HUES64 (cell line): ENCODE measurements around the gene PLEKHA8.

ENCODE experiments used
- H3K27ac ChIP-seq: 2 replicates; pipeline ENCODE4 v1.7.0; 2013; ENCODE audit warnings: low read depth, low read length, inconsistent platforms
- H3K27me3 ChIP-seq: 2 replicates; pipeline ENCODE4 v1.6.1; 2013; ENCODE audit warnings: mild to moderate bottlenecking, low read length; ENCODE audit not compliant: insufficient read depth
- H3K36me3 ChIP-seq: 2 replicates; pipeline ENCODE4 v1.6.1; 2013; ENCODE audit warnings: mild to moderate bottlenecking, low read length; ENCODE audit not compliant: insufficient read depth
- H3K4me1 ChIP-seq: 2 replicates; pipeline ENCODE4 v1.6.1; 2013; ENCODE audit warnings: mild to moderate bottlenecking, low read length, moderate library complexity; ENCODE audit not compliant: insufficient read depth
- H3K4me3 ChIP-seq: 2 replicates; pipeline ENCODE4 v1.5.1; 2013; ENCODE audit warnings: mild to moderate bottlenecking, low read length, moderate library complexity
- H3K9ac ChIP-seq: 2 replicates; pipeline ENCODE4 v1.6.1; 2013; ENCODE audit warnings: mild to moderate bottlenecking, low read depth, low read length
- H3K9me3 ChIP-seq: 2 replicates; pipeline ENCODE4 v1.6.1; 2013; ENCODE audit warnings: low read depth, low read length; ENCODE audit not compliant: insufficient read depth
- WGBS: fragments of 150-250, 120-280 bp; methylation state at CpG from one replicate; pipeline ENCODE4 v1.1.7; 2013; ENCODE audit warnings: missing lambda C conversion rate; 5-methylcytosine and 5-hydroxymethylcytosine counted together

The PLEKHA8 gene

DNA sequence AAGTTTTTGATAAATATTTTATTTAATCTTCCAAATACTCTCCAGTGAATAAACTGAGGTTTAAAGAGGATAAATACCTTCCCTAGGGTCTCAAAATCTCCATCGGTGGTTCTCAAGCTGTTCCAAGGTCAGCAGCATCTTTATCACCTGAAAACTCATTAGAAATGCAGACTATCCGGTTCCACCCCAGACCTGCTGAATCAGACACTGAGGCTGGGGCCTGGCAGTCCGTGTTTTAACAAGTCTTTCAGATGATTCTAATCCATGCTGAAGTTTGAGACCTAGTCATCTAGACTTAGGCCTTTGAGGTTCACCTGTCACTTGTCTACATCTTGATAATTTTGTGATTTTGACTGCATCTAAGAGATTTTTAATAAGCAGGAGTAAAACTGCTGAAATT, 37.5 kb downstream of the PLEKHA8 start:
- no peak overlapping the region for H3K9ac ChIP-seq
- H3K9me3 ChIP-seq = no peaks in the 10 kb centered on the region
- no peaks in the 10 kb centered on the region for H3K4me1 ChIP-seq
- H3K36me3 ChIP-seq = peaks cover 67% of the 10 kb centered on the region
- H3K4me3 ChIP-seq = no peak overlapping the region
- H3K27me3 ChIP-seq = no peaks in the 10 kb centered on the region
- WGBS = 89% methylated on average over 3 of the region's 3 CpGs
- H3K27ac ChIP-seq = no peak overlapping the region

DNA sequence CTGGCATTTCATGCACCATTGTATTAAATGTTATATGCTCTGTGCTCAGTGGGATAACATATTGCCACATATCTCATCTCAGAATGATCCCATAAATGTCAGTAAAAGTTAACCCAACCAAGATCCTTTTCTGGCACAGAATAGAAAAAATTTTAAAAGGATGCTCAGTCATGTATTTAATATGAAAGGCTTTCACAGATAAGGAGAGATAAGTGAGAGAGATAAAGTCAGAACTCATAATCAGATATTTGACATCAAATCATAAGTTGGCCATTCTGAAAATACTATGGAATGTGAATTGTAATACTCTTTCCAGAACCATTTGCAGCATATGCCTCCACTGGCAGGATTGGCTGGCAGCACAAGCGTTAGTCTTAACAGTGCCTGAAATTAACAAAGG, 38.5 kb downstream of the PLEKHA8 start:
- no peaks in the 10 kb centered on the region for H3K27me3 ChIP-seq
- no peak overlapping the region for H3K27ac ChIP-seq
- H3K36me3 ChIP-seq = peaks cover 68% of the 10 kb centered on the region
- H3K9me3 ChIP-seq = no peaks in the 10 kb centered on the region
- H3K4me3 ChIP-seq = no peak overlapping the region
- H3K9ac ChIP-seq = no peak overlapping the region
- no peaks in the 10 kb centered on the region for H3K4me1 ChIP-seq
- WGBS = 95% methylated on average over 1 of the region's 1 CpG

DNA sequence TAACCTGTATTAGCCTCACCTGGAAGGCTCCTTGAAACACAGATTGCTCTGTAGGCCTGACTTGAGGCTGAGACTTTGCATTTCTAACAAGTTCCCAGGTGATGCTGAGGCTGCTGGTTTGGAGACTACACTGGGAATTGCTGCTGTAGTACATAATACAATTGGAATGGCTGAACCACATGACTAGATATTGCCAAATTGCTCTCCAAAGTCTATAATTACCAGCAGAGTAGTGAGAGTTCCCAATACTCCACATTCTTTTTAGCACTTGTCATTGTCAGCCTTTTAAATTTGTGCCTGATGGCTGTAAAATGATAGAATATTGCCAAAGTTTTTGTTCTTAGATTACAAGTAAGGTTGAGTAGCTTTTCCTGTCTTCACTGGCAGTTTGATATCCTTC, 39.9 kb downstream of the PLEKHA8 start:
- peaks cover 62% of the 10 kb centered on the region for H3K36me3 ChIP-seq
- no peaks in the 10 kb centered on the region for H3K9me3 ChIP-seq
- H3K4me3 ChIP-seq = no peak overlapping the region
- no peaks in the 10 kb centered on the region for H3K27me3 ChIP-seq
- H3K27ac ChIP-seq = no peak overlapping the region
- H3K9ac ChIP-seq = no peak overlapping the region
- H3K4me1 ChIP-seq = no peaks in the 10 kb centered on the region

DNA sequence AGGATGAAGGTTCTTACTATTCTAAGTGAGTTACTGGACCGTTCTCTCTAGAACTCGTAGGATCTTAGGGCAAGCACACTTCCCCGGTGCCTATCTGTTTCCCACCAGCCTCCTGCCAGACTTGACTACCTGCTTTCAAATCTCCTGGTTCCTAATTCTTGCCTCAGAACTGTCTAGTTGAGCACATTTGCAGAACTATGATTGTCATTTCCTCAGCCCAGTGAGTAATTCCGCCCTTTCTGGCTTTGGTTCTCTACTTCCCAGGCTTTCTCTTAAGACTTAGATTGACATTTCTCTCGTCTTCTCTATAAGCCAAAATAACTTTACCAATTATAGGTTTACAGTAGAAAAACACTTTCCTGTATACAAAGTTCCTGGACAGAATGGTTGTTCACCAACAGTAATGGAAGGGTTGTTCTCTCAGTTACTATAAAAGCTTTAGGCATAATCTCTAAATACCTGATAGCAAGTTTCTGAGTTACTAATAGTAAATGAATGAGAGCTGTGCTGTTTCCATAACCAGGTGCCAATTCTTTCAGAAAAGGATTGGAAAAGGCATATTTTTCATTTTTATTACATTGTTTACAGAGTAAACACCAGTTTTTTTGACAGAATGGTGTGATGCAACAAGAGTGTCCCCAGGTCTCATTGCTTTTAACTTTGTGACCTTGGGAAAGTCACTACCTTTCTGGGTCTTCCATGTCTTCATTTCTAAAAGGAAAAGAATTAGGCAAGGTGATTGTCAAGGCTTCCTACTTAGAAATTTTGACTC, 41.1 kb downstream of the PLEKHA8 start:
- WGBS = 92% methylated on average over 5 of the region's 5 CpGs
- H3K9me3 ChIP-seq = no peaks in the 10 kb centered on the region
- H3K27me3 ChIP-seq = no peaks in the 10 kb centered on the region
- no peaks in the 10 kb centered on the region for H3K4me1 ChIP-seq
- peaks cover 50% of the 10 kb centered on the region for H3K36me3 ChIP-seq
- no peak overlapping the region for H3K27ac ChIP-seq
- no peak overlapping the region for H3K4me3 ChIP-seq
- H3K9ac ChIP-seq = no peak overlapping the region

DNA sequence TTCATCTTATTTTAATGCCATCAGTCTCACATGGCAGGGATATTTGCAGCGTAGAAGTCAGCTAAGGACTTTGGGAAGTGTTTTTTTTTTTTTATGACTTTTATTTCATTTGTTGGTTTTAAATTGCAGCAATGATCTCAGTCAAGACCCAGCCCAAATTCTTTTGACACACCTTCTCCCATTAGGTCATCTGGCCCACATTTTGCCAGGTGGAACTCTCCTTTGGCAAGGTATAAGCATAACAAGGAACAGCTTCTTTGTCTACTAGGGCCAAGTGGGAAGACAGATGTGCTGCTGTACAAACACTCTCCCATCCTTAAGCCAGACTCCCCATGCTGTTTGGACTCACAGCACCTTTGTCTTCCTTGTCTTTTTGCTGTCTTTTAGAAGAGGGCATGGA, 41.8 kb downstream of the PLEKHA8 start:
- Histone ChIP-seq H3K4me3 (no peak overlapping the region), H3K9ac (no peak overlapping the region; the same call in 1 of the 2 replicates), H3K27ac (no peak overlapping the region), H3K4me1 (no peaks in the 10 kb centered on the region), H3K27me3 (no peaks in the 10 kb centered on the region), H3K36me3 (peaks cover 46% of the 10 kb centered on the region), H3K9me3 (no peaks in the 10 kb centered on the region)
- WGBS = no CpG with 5 or more reads among the region's 1 CpG

DNA sequence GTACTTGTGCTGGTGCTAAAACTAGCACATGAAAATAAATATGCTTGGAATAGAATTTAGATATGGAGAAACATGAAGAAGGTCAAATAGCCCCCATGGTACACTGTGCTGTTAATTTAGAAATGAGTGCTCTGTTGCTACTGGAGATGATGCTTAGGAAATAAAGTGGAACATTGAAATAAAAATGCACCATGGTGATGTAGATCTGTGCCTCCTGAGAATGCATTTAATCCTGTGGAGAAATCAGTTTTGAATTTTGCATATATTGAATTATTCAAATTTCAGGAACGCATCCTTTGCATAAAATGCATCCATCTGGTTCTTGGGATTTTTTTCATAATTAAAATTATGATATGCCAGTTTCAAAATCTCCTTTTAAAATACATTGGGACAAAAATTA, 44.5 kb downstream of the PLEKHA8 start:
- no peaks in the 10 kb centered on the region for H3K9me3 ChIP-seq
- WGBS = no CpG with 5 or more reads among the region's 1 CpG
- H3K9ac ChIP-seq = no peak overlapping the region
- H3K4me1 ChIP-seq = no peaks in the 10 kb centered on the region
- no peaks in the 10 kb centered on the region for H3K27me3 ChIP-seq
- no peak overlapping the region for H3K4me3 ChIP-seq
- H3K27ac ChIP-seq = no peak overlapping the region
- H3K36me3 ChIP-seq = peaks cover 40% of the 10 kb centered on the region

DNA sequence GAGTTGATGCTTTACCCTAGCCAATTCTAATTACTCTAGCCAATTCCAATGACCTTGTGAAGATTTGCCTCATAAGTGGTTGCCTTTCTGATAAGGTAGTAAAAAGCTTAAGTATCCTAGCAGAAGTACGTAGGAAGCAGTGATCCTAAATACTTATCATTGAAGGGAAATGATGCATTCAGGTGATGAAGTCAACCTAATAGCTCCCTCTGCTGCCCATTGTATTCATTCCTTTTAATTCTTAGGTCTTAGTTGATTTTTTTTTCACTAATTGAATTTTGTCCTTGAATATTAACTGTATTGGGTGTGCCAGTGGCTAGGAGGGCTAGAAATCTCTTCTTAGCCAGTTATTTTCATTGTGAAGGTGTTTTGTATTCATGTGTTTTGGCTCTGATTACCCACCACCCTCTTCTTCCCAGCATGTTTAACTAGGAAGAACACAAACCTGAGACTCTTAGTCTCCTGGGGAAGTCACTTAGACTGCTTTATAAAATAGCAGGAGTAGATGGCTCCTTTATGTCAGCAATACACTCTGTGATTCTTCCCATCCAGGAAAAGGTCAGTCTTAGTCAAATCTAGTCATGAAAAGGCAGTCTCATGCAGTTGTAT, 46.3 kb downstream of the PLEKHA8 start:
- no peak overlapping the region for H3K9ac ChIP-seq
- no peak overlapping the region for H3K4me3 ChIP-seq
- no peaks in the 10 kb centered on the region for H3K9me3 ChIP-seq
- no peak overlapping the region for H3K27ac ChIP-seq
- 64% methylated on average over 1 of the region's 1 CpG for WGBS
- H3K36me3 ChIP-seq = peaks cover 44% of the 10 kb centered on the region
- no peaks in the 10 kb centered on the region for H3K4me1 ChIP-seq
- H3K27me3 ChIP-seq = no peaks in the 10 kb centered on the region

DNA sequence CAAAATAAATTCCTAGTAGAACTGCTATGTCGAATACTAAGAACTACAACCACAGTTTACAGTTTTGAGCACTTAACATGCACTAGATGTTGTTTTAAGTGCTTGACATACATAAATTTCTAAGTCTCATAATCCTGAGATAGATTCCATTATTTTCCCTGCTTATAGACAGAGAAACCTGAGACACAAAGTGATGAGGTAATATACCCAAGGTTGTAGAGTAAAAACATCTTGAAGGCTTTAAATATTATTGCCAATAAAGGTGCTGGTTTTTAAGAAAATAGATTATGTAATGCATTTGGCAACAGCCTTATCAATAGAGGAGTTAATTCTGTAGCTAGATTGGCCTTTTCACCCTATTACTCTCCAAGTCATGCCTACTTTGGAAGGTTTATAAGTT, 48.2 kb downstream of the PLEKHA8 start:
- whole genome bisulfite sequencing = 100% methylated on average over 1 of the region's 1 CpG
- Histone ChIP-seq H3K27me3 (no peaks in the 10 kb centered on the region), H3K36me3 (peaks cover 39% of the 10 kb centered on the region), H3K27ac (no peak overlapping the region), H3K9me3 (no peaks in the 10 kb centered on the region), H3K4me3 (no peak overlapping the region), H3K9ac (no peak overlapping the region), H3K4me1 (peaks cover 11% of the 10 kb centered on the region)

DNA sequence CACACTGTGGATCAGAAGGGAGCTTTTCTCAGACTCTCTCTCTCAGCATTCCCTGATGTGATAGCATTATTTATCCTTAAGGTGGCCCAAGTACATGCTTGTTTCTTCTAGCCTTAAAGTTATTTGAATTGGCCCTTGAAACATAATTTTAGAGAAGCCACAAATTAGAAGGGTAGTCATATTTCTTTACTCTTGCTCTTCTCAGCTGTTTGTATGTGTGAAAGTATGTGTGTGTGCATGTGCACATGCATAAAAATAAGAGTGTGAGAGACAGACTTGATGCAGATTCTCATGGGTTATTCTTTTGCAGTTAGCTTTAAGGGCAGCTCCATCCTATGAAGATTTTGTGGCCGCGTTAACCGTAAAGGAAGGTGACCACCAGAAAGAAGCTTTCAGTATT, 50.1 kb downstream of the PLEKHA8 start:
- H3K36me3 ChIP-seq = peaks cover 34% of the 10 kb centered on the region
- H3K9ac ChIP-seq = no peak overlapping the region
- H3K9me3 ChIP-seq = no peaks in the 10 kb centered on the region
- H3K4me3 ChIP-seq = no peak overlapping the region
- H3K27ac ChIP-seq = no peak overlapping the region
- H3K27me3 ChIP-seq = no peaks in the 10 kb centered on the region
- H3K4me1 ChIP-seq = peaks cover 11% of the 10 kb centered on the region
- WGBS = 99% methylated on average over 3 of the region's 3 CpGs

DNA sequence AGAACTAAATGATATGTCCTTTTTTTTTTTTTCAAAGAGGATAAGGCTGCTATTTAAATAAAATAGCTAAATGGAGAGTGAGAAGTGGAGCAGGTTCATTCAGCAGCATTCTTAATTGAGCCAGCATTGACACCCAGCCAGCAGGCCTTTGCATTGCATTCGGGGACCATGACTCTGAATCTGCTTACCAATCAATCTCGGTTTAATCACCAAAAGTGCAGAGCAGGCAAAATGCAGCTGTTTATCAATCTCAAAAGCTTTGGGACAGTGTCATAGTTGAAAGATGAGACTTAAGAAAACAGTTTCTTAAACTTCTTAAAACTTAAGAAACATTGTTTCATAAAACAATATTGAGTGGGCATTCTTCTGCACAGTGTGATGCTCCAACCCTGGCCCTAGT, 51.7 kb downstream of the PLEKHA8 start:
- Histone ChIP-seq H3K4me1 (peaks cover 11% of the 10 kb centered on the region), H3K27me3 (no peaks in the 10 kb centered on the region), H3K36me3 (peaks cover 33% of the 10 kb centered on the region), H3K9ac (no peak overlapping the region), H3K4me3 (no peak overlapping the region), H3K27ac (no peak overlapping the region), H3K9me3 (no peaks in the 10 kb centered on the region)
- WGBS = 92% methylated on average over 2 of the region's 2 CpGs

DNA sequence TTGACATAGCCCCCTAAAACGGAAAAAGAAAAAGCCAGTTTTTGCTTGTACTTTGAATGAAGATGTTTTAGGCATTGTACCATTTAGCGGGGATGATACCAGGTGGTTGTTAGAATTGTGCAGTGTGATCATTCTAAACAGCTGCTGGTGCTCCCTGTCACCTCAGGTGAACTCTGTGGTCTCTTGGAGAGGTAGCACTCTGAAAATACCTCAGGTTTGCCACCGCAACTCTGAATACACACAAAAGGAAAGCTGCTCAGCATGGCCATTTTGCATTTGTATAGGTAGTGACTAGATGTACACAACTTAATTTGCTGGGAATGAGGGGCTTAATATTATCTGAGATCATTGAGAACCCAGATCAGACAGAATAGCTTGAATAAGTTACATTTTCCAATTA, 52.6 kb downstream of the PLEKHA8 start:
- Histone ChIP-seq H3K36me3 (peaks cover 25% of the 10 kb centered on the region), H3K27ac (no peak overlapping the region), H3K4me3 (no peak overlapping the region), H3K9me3 (no peaks in the 10 kb centered on the region), H3K9ac (no peak overlapping the region), H3K27me3 (no peaks in the 10 kb centered on the region), H3K4me1 (peaks cover 11% of the 10 kb centered on the region)
- 78% methylated on average over 3 of the region's 3 CpGs for WGBS
